Measurements from ENCODE around the gene SLC39A6. TPM values are rescaled to one million over a fixed set of nuclear protein-coding genes. Genes with fewer than 3 reads are reported as not detected.

Gene SLC39A6
- total and polyA plus RNA-seq, 2 of the 13 experiments (the other 11 are each of a cell fraction or from before 2014, with no cell fraction given): 41.7 to 59.2 TPM

DNA sequence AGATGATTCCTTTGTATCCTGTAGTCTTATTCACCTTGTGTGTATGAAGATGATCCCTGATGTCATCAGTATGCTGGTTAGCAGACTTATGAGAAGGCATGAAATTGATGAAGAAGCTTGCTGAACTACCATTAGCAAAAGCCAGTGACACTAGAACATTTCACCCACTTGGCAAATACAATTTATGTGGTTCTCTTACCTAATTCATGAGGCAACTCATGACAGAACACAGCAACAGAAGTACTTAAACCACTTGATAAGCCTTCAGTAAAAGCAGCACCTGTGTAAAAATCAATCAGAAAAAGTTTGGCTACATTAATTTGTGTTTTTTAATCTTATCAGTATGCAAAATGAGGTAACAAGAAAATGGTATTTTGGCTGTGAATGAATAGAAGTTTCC is 16.8 kb downstream of the SLC39A6 start:
- ChIA-PET POLR2A (no interaction called here), CTCF (ENCODE audit: low intra/inter-chr PET ratio, low total read pairs) (no interaction called here)
- H3K4me1 ChIP-seq (ENCODE audit: insufficient read depth, low read length): no peaks in the 10 kb centered on the region
- in situ Hi-C loops (cut with HindIII; ENCODE audit: extremely low pct_ligation_motif_present, low pct_unique_long_range_greater_than_20kb) (no loop called here), intact Hi-C loops (cut with micrococcal nuclease; ENCODE audit: unreplicated experiment) (no loop called here)
- no peak overlapping the region for H3K27ac ChIP-seq (ENCODE audit: extremely low read length, insufficient read depth, low read length)
- no peaks in the 10 kb centered on the region for H3K79me2 ChIP-seq (ENCODE audit: insufficient read depth, low read length)
- DNase-seq (ENCODE audit: low spot score) (no peak), ATAC-seq (no peak), FAIRE-seq (no peak)
- H4K20me1 ChIP-seq (ENCODE audit: insufficient read depth, low read length): no peaks in the 10 kb centered on the region
- H3K4me3 ChIP-seq (replicated peaks in 1 of 3; ENCODE audit: insufficient read depth in 1 of 3, low read depth in 2 of 3, low read length in 3 of 3): no peak overlapping the region
- TF ChIP-seq JUND (CRISPR knock-in tag; IDR thresholded peaks at IDR 0.05) (no peak), ADNP (CRISPR knock-in tag; IDR thresholded peaks at IDR 0.05) (no peak), ZNF30 (CRISPR knock-in tag; IDR thresholded peaks at IDR 0.05) (no peak), MIER2 (CRISPR knock-in tag; IDR thresholded peaks at IDR 0.05) (no peak), AGO1 (IDR thresholded peaks at IDR 0.05; ENCODE audit: low read depth, low read length, poor library complexity, severe bottlenecking) (no peak)
- TF ChIP-seq, protein P1, sequence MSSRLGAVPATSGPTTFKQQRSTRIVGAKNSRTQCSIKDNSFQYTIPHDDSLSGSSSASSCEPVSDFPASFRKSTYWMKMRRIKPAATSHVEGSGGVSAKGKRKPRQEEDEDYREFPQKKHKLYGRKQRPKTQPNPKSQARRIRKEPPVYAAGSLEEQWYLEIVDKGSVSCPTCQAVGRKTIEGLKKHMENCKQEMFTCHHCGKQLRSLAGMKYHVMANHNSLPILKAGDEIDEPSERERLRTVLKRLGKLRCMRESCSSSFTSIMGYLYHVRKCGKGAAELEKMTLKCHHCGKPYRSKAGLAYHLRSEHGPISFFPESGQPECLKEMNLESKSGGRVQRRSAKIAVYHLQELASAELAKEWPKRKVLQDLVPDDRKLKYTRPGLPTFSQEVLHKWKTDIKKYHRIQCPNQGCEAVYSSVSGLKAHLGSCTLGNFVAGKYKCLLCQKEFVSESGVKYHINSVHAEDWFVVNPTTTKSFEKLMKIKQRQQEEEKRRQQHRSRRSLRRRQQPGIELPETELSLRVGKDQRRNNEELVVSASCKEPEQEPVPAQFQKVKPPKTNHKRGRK (CRISPR knock-in tag; IDR thresholded peaks at IDR 0.05): no peak
- TF ChIP-seq, protein P2, sequence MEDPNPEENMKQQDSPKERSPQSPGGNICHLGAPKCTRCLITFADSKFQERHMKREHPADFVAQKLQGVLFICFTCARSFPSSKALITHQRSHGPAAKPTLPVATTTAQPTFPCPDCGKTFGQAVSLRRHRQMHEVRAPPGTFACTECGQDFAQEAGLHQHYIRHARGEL (CRISPR knock-in tag; IDR thresholded peaks at IDR 0.05): no peak
- TF ChIP-seq, protein P3, sequence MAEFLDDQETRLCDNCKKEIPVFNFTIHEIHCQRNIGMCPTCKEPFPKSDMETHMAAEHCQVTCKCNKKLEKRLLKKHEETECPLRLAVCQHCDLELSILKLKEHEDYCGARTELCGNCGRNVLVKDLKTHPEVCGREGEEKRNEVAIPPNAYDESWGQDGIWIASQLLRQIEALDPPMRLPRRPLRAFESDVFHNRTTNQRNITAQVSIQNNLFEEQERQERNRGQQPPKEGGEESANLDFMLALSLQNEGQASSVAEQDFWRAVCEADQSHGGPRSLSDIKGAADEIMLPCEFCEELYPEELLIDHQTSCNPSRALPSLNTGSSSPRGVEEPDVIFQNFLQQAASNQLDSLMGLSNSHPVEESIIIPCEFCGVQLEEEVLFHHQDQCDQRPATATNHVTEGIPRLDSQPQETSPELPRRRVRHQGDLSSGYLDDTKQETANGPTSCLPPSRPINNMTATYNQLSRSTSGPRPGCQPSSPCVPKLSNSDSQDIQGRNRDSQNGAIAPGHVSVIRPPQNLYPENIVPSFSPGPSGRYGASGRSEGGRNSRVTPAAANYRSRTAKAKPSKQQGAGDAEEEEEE (CRISPR knock-in tag; IDR thresholded peaks at IDR 0.05; ENCODE audit: borderline replicate concordance): no peak
- H3K27me3 ChIP-seq (ENCODE audit: control insufficient read depth in 1 of 2, insufficient read depth in 2 of 2, low read length in 2 of 2): no peaks in the 10 kb centered on the region
- no TSS peak for BruUV-seq (replicated peaks)
- peaks cover 15 to 48% of the 10 kb centered on the region in 2 experiments for H3K36me3 ChIP-seq (replicated peaks in 1 of 2; ENCODE audit: control insufficient read depth in 1 of 2, insufficient read depth in 2 of 2, low read length in 2 of 2)
- no peaks in the 10 kb centered on the region for H3K9me3 ChIP-seq (ENCODE audit: low read length)
- no peak overlapping the region for H3K4me2 ChIP-seq (ENCODE audit: low read depth, low read length)
- no peak overlapping the region for H3K9ac ChIP-seq (ENCODE audit: insufficient read depth, low read depth, low read length)
- no peak overlapping the region for H2AFZ ChIP-seq (ENCODE audit: low read length)
